Measurements from ENCODE around the gene UBA1.

Gene UBA1

GRCh38 chrX:47158131-47158530, 35.5 kb upstream of the UBA1 start:
- DNase-seq = no peak
- TF ChIP-seq CTCF (IDR thresholded peaks at IDR 0.05; ENCODE audit: low read depth, low read length) = peak; percentile 25; the same call in 1 of the 2 replicates

GRCh38 chrX:47158781-47159180, 34.8 kb upstream of the UBA1 start:
- H3K27me3 ChIP-seq (ENCODE audit: insufficient read depth, low read depth, severe bottlenecking) = peaks cover 10% of the 10 kb centered on the region
- peaks cover 3% of the 10 kb centered on the region for H3K9me3 ChIP-seq (ENCODE audit: severe bottlenecking)
- no peak for DNase-seq
- TF ChIP-seq CTCF (IDR thresholded peaks at IDR 0.05; ENCODE audit: low read depth, low read length) = no peak
- no peak overlapping the region for H3K4me3 ChIP-seq (ENCODE audit: low read depth, low read length)
- peaks cover 23% of the 10 kb centered on the region for H3K36me3 ChIP-seq
- H3K27ac ChIP-seq = no peak overlapping the region

More at GRCh38 chrX:47158131-47158530, 35.5 kb upstream of the UBA1 start:
- Histone ChIP-seq H3K36me3 (peaks cover 23% of the 10 kb centered on the region), H3K9me3 (ENCODE audit: severe bottlenecking) (peaks cover 3% of the 10 kb centered on the region), H3K27ac (no peak overlapping the region), H3K27me3 (ENCODE audit: insufficient read depth, low read depth, severe bottlenecking) (peaks cover 10% of the 10 kb centered on the region), H3K4me3 (ENCODE audit: low read depth, low read length) (no peak overlapping the region)

GRCh38 chrX:47160781-47161180, 32.8 kb upstream of the UBA1 start:
- peaks cover 19% of the 10 kb centered on the region for H3K36me3 ChIP-seq
- H3K4me3 ChIP-seq (ENCODE audit: low read depth, low read length) = no peak overlapping the region
- peaks cover 10% of the 10 kb centered on the region for H3K27me3 ChIP-seq (ENCODE audit: insufficient read depth, low read depth, severe bottlenecking)
- no peak for TF ChIP-seq CTCF (IDR thresholded peaks at IDR 0.05; ENCODE audit: low read depth, low read length)
- DNase-seq = no peak
- peaks cover 3% of the 10 kb centered on the region for H3K9me3 ChIP-seq (ENCODE audit: severe bottlenecking)
- no peak overlapping the region for H3K27ac ChIP-seq

GRCh38 chrX:47162927-47163583, 30.6 kb upstream of the UBA1 start:
- peaks cover 10% of the 10 kb centered on the region for H3K27me3 ChIP-seq (ENCODE audit: insufficient read depth, low read depth, severe bottlenecking)
- H3K9me3 ChIP-seq (ENCODE audit: severe bottlenecking) = peaks cover 3% of the 10 kb centered on the region
- no peak for TF ChIP-seq CTCF (IDR thresholded peaks at IDR 0.05; ENCODE audit: low read depth, low read length)
- peaks cover 9% of the 10 kb centered on the region for H3K36me3 ChIP-seq
- DNase-seq = no peak
- H3K27ac ChIP-seq = no peak overlapping the region
- H3K4me3 ChIP-seq (ENCODE audit: low read depth, low read length) = no peak overlapping the region

- TF ChIP-seq CTCF (IDR thresholded peaks at IDR 0.05; ENCODE audit: low read depth, low read length) = no peak
- H3K27me3 ChIP-seq (ENCODE audit: insufficient read depth, low read depth, severe bottlenecking) = peaks cover 13% of the 10 kb centered on the region
- DNase-seq = no peak
Measured at GRCh38 chrX:47164420-47164819, 29.2 kb upstream of the UBA1 start.

GRCh38 chrX:47166126-47166525, 27.5 kb upstream of the UBA1 start:
- Histone ChIP-seq H3K27ac (no peak overlapping the region), H3K36me3 (peaks cover 13% of the 10 kb centered on the region), H3K27me3 (ENCODE audit: insufficient read depth, low read depth, severe bottlenecking) (peaks cover 16% of the 10 kb centered on the region), H3K4me3 (ENCODE audit: low read depth, low read length) (no peak overlapping the region), H3K9me3 (ENCODE audit: severe bottlenecking) (no peaks in the 10 kb centered on the region)
- TF ChIP-seq CTCF (IDR thresholded peaks at IDR 0.05; ENCODE audit: low read depth, low read length) = no peak
- DNase-seq = no peak

More at GRCh38 chrX:47164420-47164819, 29.2 kb upstream of the UBA1 start:
- no peak overlapping the region for H3K4me3 ChIP-seq (ENCODE audit: low read depth, low read length)
- no peak overlapping the region for H3K27ac ChIP-seq
- H3K36me3 ChIP-seq = peaks cover 6% of the 10 kb centered on the region
- no peaks in the 10 kb centered on the region for H3K9me3 ChIP-seq (ENCODE audit: severe bottlenecking)

Measured in WERI-Rb-1 (cell line).